A673 (cell line): Measurements from ENCODE around the gene GLYATL2.

Experiments used
- EZH2 ChIP-seq: fragments of 200-600 bp; sonication (generic); IDR thresholded peaks from 2 replicates; pipeline ENCODE4 v1.6.1; 2017; ENCODE audit warnings: borderline replicate concordance, low read depth, mild to moderate bottlenecking, mixed read lengths, antibody characterized with exemption, low read length; ENCODE audit not compliant: poor library complexity, severe bottlenecking
- TF ChIP-seq, protein P1 (sequence below): fragments of 300-800, 200-600 bp; sonication (generic); conservative IDR thresholded peaks from 2 replicates; pipeline ENCODE4 v1.5.1; 2017; ENCODE audit warnings: low read depth, mild to moderate bottlenecking, antibody characterized with exemption, low read length, moderate library complexity, mixed read lengths

DNA sequence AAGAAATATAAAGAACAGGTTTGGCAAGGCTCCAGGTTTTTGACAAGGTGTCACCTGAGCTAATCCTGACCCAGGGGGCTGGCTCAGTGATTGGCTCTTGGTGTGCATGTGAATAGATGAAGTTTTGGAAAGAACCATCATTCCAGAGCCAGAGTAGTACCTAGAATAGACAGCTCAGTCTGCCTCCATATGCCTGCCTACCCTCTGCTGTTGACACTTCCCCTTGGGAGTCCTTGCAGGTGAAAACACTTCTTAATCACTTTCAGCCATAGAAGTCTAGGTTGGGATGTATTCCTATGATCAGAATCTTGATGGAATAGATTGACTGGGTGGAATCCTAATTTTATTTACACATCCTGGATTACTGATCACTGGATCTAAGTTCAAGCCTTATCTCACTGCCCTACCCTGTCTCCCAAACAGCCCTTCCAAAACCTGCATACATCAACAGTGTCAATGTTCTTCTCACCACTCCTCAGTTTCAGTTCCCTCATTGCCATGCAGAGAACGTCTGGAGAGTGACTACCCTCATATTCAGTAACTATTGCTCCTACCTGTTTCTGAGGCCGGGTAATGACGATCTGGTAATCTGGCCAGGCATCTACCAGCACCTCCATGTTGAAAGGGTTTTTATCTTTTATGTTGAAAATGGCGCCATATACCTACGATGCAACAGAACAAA is 6.7 kb downstream of the GLYATL2 start:
- TF ChIP-seq, protein P1, sequence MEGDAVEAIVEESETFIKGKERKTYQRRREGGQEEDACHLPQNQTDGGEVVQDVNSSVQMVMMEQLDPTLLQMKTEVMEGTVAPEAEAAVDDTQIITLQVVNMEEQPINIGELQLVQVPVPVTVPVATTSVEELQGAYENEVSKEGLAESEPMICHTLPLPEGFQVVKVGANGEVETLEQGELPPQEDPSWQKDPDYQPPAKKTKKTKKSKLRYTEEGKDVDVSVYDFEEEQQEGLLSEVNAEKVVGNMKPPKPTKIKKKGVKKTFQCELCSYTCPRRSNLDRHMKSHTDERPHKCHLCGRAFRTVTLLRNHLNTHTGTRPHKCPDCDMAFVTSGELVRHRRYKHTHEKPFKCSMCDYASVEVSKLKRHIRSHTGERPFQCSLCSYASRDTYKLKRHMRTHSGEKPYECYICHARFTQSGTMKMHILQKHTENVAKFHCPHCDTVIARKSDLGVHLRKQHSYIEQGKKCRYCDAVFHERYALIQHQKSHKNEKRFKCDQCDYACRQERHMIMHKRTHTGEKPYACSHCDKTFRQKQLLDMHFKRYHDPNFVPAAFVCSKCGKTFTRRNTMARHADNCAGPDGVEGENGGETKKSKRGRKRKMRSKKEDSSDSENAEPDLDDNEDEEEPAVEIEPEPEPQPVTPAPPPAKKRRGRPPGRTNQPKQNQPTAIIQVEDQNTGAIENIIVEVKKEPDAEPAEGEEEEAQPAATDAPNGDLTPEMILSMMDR = no peak
- TF ChIP-seq EZH2 = no peak
